Sigmoid colon (tissue), 7 donors: ENCODE results near the gene TEX53. TPM values are rescaled to one million over a fixed set of nuclear protein-coding genes. Genes with fewer than 3 reads are reported as not detected.

ENCODE experiments used
- DNase-seq: peaks from one replicate; pipeline ENCODE4 v3.0.0-alpha.2; 2019
- H3K27ac ChIP-seq, 4 donors: fragments of 200-600 bp; sonication (generic); one replicate each; pipeline ENCODE4 v1.5.1; 2016 to 2019; ENCODE audit warnings: mild to moderate bottlenecking in 1 of 4
- H3K27me3 ChIP-seq, 3 donors: fragments of 200-600 bp; sonication (generic); one replicate each; pipeline ENCODE4 v1.5.1; 2019; ENCODE audit warnings: mild to moderate bottlenecking in 1 of 3
- H3K36me3 ChIP-seq, 4 donors: fragments of 200-600 bp; sonication (generic); one replicate each; pipeline ENCODE4 v1.5.1; 2016 to 2019
- H3K4me1 ChIP-seq, 4 donors: fragments of 200-600 bp; sonication (generic); one replicate each; pipeline ENCODE4 v1.5.1; 2017 to 2019
- H3K4me3 ChIP-seq, 4 donors: fragments of 200-600 bp; sonication (generic); one replicate each; pipeline ENCODE4 v1.5.1; 2017 to 2019; ENCODE audit warnings: mild to moderate bottlenecking in 2 of 4, moderate library complexity in 1 of 4
- H3K9me3 ChIP-seq, 4 donors: fragments of 200-600 bp in 3 of 4; sonication (generic) in 3 of 4; one replicate each; pipeline versions ENCODE4 v1.5.1 to v1.6.1; 2013 to 2019
- EP300 ChIP-seq, 4 donors: sonication (generic); formaldehyde crosslinking; IDR thresholded peaks; one replicate each; pipeline ENCODE4 v1.6.1; 2017; ENCODE audit warnings: antibody characterized with exemption in 4 of 4
- POLR2A ChIP-seq, 2 donors: fragments of 450-650 bp; IDR thresholded peaks; one replicate each; pipeline ENCODE4 v1.6.1; 2016; ENCODE audit warnings: antibody characterized with exemption in 2 of 2, mild to moderate bottlenecking in 2 of 2, moderate library complexity in 2 of 2
- POLR2AphosphoS5 ChIP-seq, 4 donors: sonication (generic); formaldehyde crosslinking; IDR thresholded peaks; one replicate each; pipeline ENCODE4 v1.6.1; 2017; ENCODE audit warnings: antibody characterized with exemption in 4 of 4
- WGBS, 2 donors: extraction: QIAGEN DNeasy Blood & Tissue Kit; methylation state at CpG; one replicate each; pipeline ENCODE4 v1.1.7; 2013; 5-methylcytosine and 5-hydroxymethylcytosine counted together
- intact Hi-C: fragments of 100-400 bp; cut with DNase I; formaldehyde crosslinking; loops from one replicate; pipeline ENCODE4 v1.15.1; 2023
- polyA plus RNA-seq, 3 donors: library from polyadenylated mRNA; stranded (reverse); fragments of 200-250 nt; gene quantifications; one replicate each; pipeline ENCODE4 v1.2.3, GENCODE V29; 2013
- total RNA-seq, 4 donors: library from RNA; depleted of rRNA; stranded (reverse); fragments of >200 nt; gene quantifications; one replicate each; pipeline ENCODE4 v1.1.0, GENCODE V29; 2016
- TF ChIP-seq, protein P1 (sequence below), 4 experiments: fragments of 450-650 bp in 3 of 4; fragments of 200-600 bp in 1 of 4; IDR thresholded peaks; one replicate each; pipeline ENCODE4 v1.5.1; 2016 to 2019; ENCODE audit warnings: antibody characterized with exemption in 4 of 4, mild to moderate bottlenecking in 3 of 4, moderate library complexity in 2 of 4
- donor health status: healthy with polysubstance abuse.
- donor health status: Bipolar disorder and iron deficiency.
- donor health status: healthy.

TEX53 gene
- total and polyA plus RNA-seq, 7 donors, result not detected

DNA sequence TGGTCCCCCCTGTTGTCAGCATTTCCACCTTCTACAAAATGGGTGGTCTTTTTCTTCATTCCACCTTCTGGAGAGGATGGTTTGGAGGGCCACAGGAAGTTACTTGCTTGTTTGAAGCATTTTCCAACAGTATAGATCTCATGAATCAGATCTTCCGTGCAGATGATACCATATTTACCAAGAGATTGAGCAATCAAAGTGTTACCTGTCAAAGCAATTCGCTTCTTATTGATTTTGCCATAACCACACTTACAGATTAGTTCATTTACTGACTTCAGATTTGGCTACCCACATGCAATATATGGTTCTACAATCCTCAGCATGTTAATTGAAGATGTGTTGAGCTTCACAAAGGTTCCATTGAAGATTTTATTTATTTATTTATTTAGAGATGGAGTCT is 38.3 kb upstream of the TEX53 start:
- intact Hi-C loops, result no loop called here
- Histone ChIP-seq H3K27me3 (no peaks in the 10 kb centered on the region), H3K9me3 (no peaks in the 10 kb centered on the region), H3K4me1 (no peaks in the 10 kb centered on the region), H3K4me3 (no peak overlapping the region), H3K27ac (no peak overlapping the region), H3K36me3 (no peaks in the 10 kb centered on the region)
- no peak for TF ChIP-seq POLR2AphosphoS5 (IDR thresholded peaks at IDR 0.05)
- no peak for TF ChIP-seq EP300 (IDR thresholded peaks at IDR 0.05)
- TF ChIP-seq, protein P1, sequence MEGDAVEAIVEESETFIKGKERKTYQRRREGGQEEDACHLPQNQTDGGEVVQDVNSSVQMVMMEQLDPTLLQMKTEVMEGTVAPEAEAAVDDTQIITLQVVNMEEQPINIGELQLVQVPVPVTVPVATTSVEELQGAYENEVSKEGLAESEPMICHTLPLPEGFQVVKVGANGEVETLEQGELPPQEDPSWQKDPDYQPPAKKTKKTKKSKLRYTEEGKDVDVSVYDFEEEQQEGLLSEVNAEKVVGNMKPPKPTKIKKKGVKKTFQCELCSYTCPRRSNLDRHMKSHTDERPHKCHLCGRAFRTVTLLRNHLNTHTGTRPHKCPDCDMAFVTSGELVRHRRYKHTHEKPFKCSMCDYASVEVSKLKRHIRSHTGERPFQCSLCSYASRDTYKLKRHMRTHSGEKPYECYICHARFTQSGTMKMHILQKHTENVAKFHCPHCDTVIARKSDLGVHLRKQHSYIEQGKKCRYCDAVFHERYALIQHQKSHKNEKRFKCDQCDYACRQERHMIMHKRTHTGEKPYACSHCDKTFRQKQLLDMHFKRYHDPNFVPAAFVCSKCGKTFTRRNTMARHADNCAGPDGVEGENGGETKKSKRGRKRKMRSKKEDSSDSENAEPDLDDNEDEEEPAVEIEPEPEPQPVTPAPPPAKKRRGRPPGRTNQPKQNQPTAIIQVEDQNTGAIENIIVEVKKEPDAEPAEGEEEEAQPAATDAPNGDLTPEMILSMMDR (IDR thresholded peaks at IDR 0.05), result no peak
- TF ChIP-seq POLR2A (IDR thresholded peaks at IDR 0.05), result no peak
- no peak for DNase-seq
- 73 to 81% methylated on average over 2 of the region's 2 CpGs for WGBS, 2 donors

DNA sequence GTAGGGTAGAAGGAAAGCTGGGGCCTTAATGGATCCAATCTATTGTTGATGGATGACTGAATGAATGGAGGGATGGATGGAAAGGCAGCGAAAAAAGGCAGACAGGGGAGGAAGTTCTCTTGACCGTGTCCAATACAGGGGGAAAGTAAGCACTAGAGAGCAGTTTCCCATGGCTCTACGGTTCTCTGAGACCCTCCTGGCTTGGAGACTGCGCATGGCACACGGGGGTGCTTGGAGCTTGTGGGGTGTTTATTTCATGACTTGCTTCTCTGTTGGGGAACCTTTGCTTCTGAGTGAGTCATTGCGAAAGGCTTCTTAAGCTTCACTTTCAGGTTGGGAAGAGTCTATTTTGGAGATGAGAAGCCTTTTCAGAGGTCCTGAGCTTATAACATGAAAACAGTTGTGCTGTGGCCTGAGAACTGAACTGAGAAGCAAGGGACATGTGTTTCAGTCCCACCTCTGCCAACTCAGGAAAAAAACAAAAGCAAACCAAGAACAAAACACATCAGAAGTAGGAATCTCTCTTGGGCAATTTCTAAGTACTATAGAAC is 37.2 kb upstream of the TEX53 start:
- intact Hi-C loops, result no loop called here
- Histone ChIP-seq H3K4me1 (no peaks in the 10 kb centered on the region), H3K27ac (no peak overlapping the region), H3K27me3 (no peaks in the 10 kb centered on the region), H3K36me3 (no peaks in the 10 kb centered on the region), H3K9me3 (no peaks in the 10 kb centered on the region), H3K4me3 (no peak overlapping the region)
- TF ChIP-seq POLR2A (IDR thresholded peaks at IDR 0.05), result no peak
- TF ChIP-seq EP300 (IDR thresholded peaks at IDR 0.05), result no peak
- TF ChIP-seq POLR2AphosphoS5 (IDR thresholded peaks at IDR 0.05), result no peak
- TF ChIP-seq, protein P1 (IDR thresholded peaks at IDR 0.05), result no peak
- WGBS, 2 donors, result 87 to 92% methylated on average over 6 of the region's 6 CpGs
- DNase-seq, result no peak

GRCh38 chr9:114694146-114694545 is 36.5 kb upstream of the TEX53 start:
- DNase-seq, result no peak
- no peaks in the 10 kb centered on the region for H3K9me3 ChIP-seq
- no peak overlapping the region for H3K4me3 ChIP-seq
- 18 to 62% methylated on average over 2 of the region's 2 CpGs for WGBS, 2 donors
- H3K27me3 ChIP-seq, result no peaks in the 10 kb centered on the region
- H3K36me3 ChIP-seq, result no peaks in the 10 kb centered on the region
- no peak overlapping the region for H3K27ac ChIP-seq
- intact Hi-C loops, result no loop called here
- H3K4me1 ChIP-seq, result no peaks in the 10 kb centered on the region
- TF ChIP-seq POLR2A (IDR thresholded peaks at IDR 0.05) (no peak), POLR2AphosphoS5 (IDR thresholded peaks at IDR 0.05) (no peak), EP300 (IDR thresholded peaks at IDR 0.05) (no peak)
- TF ChIP-seq, protein P1 (IDR thresholded peaks at IDR 0.05), result no peak

GRCh38 chr9:114693248-114693855 is 35.7 kb upstream of the TEX53 start:
- intact Hi-C loops, result no loop called here

More at GRCh38 chr9:114693248-114693855, 35.7 kb upstream of the TEX53 start:
- Histone ChIP-seq H3K4me3 (no peak overlapping the region), H3K36me3 (no peaks in the 10 kb centered on the region), H3K4me1 (no peaks in the 10 kb centered on the region), H3K27ac (no peak overlapping the region), H3K9me3 (no peaks in the 10 kb centered on the region), H3K27me3 (no peaks in the 10 kb centered on the region)
- TF ChIP-seq EP300 (IDR thresholded peaks at IDR 0.05) (no peak), POLR2A (IDR thresholded peaks at IDR 0.05) (no peak), POLR2AphosphoS5 (IDR thresholded peaks at IDR 0.05) (no peak)
- TF ChIP-seq, protein P1 (IDR thresholded peaks at IDR 0.05), result no peak
- DNase-seq, result no peak
- 10 to 37% methylated on average over 2 of the region's 2 CpGs for WGBS, 2 donors
